Erythroblast (primary cell): ENCODE data around the gene ANKRD44.

ENCODE experiments used
- DNase-seq, 2 experiments: peaks; one replicate each; lab custom pipeline; 2025; lab: John Stamatoyannopoulos, UW
- GATA1 ChIP-seq: IDR thresholded peaks from 2 replicates; pipeline ENCODE4 v1.6.1; 2011; ENCODE audit warnings: low read depth, mild to moderate bottlenecking, control low read depth, low read length, moderate library complexity
- POLR2A ChIP-seq: IDR thresholded peaks from 2 replicates; pipeline ENCODE4 v1.6.1; 2011; ENCODE audit warnings: mild to moderate bottlenecking, low read length

ANKRD44 gene

DNA sequence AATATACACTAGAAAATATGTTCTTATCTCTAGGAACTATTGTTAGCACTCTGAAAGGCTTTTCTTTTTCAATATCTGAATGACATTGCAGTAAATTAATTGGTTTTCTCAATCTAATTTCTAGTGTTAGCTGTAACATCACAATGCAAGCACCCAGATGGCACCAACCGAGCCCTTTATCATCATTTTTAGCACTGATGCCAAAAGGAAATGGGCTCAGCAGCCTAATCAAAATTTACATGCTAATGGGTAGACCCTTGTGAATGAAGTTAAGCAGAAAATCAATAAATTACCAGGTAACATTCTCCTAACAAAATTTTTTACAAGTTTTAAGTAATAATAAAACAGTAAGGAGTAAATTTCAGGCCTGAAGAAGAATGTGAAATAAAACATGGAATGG lies 330.6 kb downstream of the ANKRD44 start:
- TF ChIP-seq GATA1, result no peak
- no peak for TF ChIP-seq POLR2A

DNA sequence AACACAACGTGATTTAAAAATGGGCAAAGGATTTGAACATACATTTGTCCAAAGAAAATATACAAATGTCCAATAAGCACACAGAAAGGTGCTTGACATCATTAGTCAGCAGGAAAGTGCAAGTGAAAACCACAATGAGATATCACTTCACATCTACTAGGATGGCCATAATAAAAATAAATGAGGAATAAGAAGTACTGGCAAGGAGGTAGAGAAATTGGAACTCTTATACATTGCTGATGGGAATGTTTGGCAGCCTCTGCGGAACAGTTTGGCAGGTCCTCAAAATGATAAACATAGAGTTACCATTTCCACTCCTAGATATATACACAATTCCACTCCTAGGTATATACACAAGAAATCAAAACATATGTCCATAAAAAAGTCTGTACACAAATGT lies 333.1 kb downstream of the ANKRD44 start:
- TF ChIP-seq POLR2A (no peak), GATA1 (no peak)
- no peak for DNase-seq

More for the DNA sequence above, 330.6 kb downstream of the ANKRD44 start:
- DNase-seq, result no peak

DNA sequence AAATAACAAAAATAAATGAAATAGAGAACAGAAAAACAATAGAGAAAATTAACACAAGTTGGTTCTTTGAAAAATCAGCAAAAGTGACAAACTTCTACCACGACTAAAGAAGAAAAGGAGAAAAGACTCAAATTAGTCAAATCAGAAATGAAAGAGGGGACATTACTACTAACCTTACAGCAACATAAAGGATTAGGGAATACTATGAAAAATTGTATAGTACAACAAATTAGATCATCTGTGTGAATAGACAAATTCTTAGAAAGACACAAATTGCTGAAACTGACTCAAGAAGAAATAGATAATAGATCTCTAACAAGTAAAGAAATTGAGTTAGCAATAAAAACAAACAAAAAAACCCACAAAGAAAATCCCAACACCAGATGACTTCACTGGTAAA lies 335.6 kb downstream of the ANKRD44 start:
- no peak for DNase-seq
- no peak for TF ChIP-seq POLR2A
- TF ChIP-seq GATA1, result no peak

DNA sequence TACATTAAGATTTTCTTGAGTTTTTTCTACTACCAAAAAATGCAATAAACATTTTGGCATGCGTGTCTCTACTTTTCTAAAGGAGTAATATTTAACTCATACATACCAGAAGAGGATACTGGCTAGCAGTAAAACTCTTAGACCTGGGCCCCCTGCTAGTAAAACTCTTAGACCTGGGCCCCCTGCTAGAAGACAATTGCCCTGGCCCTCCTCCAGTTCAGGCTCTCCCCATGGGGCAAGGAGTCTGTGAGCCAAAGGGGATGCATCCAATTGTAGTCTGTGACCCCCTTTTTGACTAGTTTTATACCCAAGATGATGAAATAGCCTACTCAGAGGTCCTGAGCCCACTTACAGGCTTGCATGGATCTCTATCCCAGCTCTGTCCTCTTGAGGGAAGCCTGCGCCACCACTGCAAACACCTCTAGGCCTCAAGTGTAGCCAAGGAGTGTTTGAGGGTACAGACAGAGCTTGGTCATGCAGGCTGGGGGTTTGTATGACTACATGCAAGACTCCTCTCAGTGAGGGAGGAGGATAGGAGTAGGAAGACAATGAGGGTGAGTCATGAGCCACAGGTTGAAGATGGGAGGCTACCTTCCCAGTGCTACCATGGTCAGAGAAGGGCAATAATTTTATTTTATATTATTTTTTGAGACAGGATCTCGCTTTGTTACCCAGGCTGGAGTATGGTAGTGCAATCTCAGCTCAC lies 338.9 kb downstream of the ANKRD44 start:
- DNase-seq, result no peak
- no peak for TF ChIP-seq GATA1
- TF ChIP-seq POLR2A, result no peak

DNA sequence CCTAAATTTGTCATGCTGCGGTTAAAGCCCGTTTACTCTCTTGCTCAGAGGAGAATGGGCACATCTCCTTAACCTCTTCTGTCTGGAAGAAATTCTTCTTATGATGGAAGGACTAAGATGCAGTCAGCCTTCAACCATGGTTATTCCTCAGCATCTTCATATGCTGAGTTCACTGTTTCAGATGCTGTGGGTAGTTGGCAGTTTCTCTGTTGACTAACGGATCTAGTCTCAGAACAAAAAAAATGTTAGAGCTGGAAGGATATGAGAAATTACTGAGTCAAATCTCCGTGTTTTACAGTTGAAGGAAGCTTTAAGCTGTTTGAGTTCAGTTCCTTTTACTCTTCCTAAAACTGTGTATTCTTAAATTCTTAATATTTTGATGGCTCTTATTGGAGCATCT lies 340.5 kb downstream of the ANKRD44 start:
- TF ChIP-seq GATA1, result no peak
- no peak for TF ChIP-seq POLR2A
- DNase-seq, result no peak

DNA sequence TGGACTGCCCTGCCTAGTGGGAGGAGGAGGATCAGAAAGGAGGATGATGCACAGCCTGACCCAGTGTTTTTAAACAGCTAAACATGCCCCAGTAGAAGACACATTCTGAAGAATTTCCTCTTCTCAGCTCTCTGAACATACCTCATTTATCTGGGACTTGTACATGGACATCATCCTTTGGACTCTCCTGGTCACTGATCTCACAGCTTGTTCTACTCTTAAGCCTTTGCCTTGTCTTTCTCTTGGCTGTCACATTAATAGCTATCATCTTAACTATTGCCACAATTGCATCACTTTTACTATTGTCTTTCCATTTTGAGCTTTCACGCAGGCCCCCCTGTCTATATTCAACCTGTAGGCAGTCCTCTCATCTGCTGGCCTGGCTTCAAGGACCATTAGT lies 342.1 kb downstream of the ANKRD44 start:
- TF ChIP-seq POLR2A, result no peak
- TF ChIP-seq GATA1, result no peak
- DNase-seq, result no peak

DNA sequence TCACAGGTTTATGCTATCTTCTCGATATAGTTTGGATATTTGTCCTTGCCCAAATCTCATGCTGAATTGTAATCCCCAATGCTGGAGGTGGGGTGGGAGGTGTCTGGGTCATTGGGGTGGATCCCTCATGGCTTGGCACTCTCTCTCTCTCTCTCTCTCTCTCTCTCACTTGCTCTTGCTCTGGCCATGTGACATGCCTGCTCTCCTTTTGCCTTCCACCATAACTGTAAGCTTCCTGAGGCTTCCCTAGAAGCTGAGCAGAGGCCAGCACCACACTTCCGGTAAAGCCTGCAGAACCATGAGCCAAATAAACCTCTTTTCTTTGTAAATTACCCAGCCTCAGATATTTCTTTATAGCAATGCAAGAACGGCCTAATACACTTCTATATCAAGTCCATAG lies 342.8 kb downstream of the ANKRD44 start:
- no peak for DNase-seq
- TF ChIP-seq POLR2A (no peak), GATA1 (no peak)

DNA sequence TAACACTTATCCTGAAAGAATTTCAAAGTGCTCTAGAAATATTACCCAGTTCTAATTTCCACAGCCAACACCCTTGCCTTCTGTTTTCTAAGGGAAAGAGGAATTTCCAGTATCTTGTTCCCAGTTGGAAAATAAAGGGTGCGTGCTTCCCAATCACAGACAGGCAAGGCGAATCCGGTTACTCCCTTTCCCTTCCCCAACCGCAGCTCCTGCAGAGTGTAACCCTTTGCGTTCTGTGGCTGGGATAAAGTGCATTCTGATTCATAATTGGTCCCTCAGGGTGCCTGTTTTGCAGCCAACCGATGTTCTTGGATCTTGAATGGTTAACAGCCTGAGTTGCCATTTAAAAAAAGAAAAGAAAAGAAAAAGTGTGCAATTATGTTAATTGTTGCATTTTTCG lies 343.5 kb downstream of the ANKRD44 start:
- TF ChIP-seq GATA1 (no peak), POLR2A (no peak)
- no peak for DNase-seq

DNA sequence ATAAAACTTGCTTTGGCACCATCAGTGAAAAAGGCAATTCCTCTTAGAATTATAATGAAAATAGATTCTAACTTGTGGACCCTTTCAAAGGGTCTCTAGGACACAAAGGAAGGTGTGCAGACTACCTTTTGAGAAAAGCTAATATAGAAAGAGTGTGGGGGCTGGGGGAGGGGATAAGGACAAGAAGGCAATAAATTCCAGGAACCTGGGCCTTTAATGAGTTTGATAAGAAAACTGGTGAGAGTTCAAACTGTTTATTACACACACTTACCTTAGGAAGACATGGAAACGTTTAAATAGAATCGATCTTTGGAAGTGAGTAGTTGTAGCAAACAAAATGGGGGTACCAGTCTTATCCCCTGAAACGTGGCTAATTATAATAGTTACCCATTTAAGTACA lies 344.5 kb downstream of the ANKRD44 start:
- no peak for DNase-seq
- TF ChIP-seq GATA1, result no peak
- no peak for TF ChIP-seq POLR2A

DNA sequence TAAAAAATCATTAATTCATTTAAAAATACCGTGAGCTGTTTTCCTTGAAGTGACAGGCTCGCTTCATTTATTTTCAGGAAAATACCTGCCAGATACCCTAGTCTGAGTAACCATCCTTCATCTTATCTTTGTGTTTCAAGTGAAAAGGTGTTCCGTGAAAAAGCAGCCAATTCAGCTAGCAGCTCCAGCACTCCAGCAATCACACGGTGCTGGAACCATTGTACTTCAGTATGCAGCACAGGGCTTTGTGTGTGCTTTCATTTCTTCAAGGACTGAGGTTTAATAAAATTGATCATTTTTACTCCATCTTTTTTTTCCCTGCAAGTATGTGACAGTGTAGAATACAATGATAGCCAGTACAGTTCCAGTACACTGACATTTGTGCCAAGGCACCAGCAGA lies 344.9 kb downstream of the ANKRD44 start:
- no peak for DNase-seq
- TF ChIP-seq GATA1 (no peak), POLR2A (no peak)

DNA sequence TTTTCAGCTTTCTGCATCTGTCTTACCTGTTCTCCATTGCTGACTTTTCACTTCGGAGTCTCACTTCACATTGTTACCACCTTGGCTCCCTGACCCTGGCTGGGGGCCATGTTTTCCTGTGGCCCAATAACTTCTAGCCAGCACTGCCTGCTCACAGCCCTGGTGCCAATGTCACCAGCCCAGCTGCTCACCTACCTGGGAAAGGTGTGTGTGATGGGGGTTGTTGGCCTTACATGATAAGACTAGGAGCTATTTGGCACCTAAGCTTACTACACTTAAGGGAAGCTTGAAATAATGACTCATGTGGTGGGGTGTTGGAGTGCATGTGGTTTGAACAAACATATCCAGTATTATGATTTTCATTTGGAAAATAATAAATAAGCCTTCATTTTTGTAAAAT lies 346.6 kb downstream of the ANKRD44 start:
- no peak for DNase-seq
- no peak for TF ChIP-seq POLR2A
- TF ChIP-seq GATA1, result no peak

DNA sequence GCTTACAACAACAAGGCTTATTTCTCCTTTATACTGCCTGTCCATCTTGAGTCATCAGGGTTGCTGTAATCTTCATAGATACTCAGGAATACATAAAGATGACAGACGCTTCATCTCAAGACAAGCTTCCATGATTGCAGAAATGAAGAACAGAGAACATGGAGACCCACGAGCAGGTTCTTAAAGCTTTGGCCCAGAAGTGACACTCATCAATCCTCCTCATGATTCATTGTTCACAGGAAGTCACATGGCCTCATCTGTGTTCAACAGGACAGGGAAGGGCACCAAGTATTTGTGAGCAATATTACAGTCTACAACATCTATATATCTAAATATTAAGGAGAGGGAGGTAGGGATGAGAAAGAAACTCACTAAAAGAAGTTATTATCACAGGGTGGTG lies 347.5 kb downstream of the ANKRD44 start:
- TF ChIP-seq GATA1, result no peak
- no peak for TF ChIP-seq POLR2A
- DNase-seq, result no peak

DNA sequence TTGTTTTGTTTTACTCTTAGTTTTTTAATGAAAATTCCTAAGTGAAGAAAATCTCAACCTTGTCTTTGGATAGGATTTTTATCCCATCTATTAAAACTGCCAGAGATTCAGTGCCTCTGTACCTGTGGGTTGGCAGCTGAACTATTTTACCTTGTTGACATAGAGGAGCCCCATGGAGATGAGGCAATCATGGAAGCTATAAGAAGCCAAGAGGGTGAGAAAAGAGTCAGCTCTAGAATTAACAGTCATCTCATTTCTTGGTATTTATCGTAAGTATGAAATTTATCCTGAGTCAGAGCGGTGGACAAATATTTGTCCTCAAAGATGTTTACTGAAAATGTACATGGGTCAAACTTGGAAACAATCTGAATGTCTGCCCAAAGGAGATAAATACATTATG lies 348.3 kb downstream of the ANKRD44 start:
- TF ChIP-seq POLR2A (no peak), GATA1 (no peak)
- no peak for DNase-seq

DNA sequence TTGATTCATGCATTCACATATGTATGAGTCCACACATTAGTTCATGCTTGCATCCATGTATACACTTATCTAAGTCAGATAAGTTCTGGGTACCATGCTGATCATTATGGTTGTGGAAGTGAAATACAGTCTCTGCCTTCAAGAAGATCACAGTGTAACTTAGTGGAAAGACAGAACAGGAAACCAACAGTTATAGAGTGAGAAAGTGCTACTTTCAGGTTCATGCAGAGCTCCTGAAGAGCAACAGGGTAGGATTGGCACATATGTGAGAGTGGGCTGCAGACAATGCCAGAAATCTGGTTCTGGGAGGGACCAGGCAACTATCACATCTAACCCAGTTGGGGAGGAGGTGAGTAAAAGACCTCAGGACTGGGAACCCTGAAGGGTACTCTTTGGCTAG lies 348.7 kb downstream of the ANKRD44 start:
- DNase-seq, result no peak
- no peak for TF ChIP-seq POLR2A
- TF ChIP-seq GATA1, result no peak

DNA sequence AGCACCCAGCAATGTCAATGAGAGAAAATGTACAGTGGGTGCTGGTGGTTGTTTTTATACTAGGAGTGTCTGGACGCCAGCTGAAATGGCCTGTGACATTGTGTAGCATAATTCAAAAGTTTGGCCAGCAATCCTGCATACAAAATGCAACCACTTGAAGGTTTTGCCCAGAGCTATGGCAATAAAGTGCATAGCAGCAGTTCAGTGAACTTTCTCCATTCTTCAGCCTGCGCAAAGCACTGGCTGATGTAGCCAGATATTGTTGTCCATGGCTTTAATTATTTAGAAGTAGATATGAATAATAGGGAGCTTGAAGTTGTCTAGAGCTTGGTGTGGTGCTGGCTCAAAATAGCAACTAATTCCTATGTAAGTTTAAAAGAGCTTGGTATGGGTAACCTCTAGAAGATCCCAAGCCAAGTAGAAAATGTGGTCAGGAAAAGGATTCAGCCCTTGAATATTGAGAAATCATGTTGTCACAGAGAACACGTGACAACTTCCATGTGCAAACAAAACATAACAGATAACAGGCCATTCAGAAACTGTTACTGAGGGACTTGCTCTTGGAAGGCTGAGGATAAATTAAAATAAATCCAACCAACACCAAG lies 350.7 kb downstream of the ANKRD44 start:
- no peak for DNase-seq
- TF ChIP-seq GATA1 (no peak), POLR2A (no peak)
